A549 (cell line): Measurements from ENCODE around the gene DELE1. TPM values are rescaled to one million over a fixed set of nuclear protein-coding genes. Genes with fewer than 3 reads are reported as not detected.

Source experiments
- ATAC-seq, 2 experiments: fragments of 200-7000 bp in 1 of 2; fragments of >200 bp in 1 of 2; cut with Nextera tagmentation in 1 of 2; cut with Tn5 transposase in 1 of 2; 3 replicates each; pipeline versions ENCODE4 v1.8.0 to v1.9.1; 2018 to 2020; ENCODE audit warnings: mild to moderate bottlenecking in 1 of 2, moderate library complexity in 1 of 2
- CTCF ChIA-PET: fragments of 300-600 bp; sonication (Branson Sonifier 250); formaldehyde crosslinking; extraction: SDS; loops from one replicate; lab custom pipeline; 2021; ENCODE audit warnings: antibody characterized with exemption, inconsistent platforms; lab: Yijun Ruan, JAX
- POLR2A ChIA-PET: fragments of 350-600 bp; formaldehyde crosslinking; extraction: SDS; loops from one replicate; lab custom pipeline; 2021; ENCODE audit warnings: antibody characterized with exemption, inconsistent platforms; lab: Yijun Ruan, JAX
- DNase-seq, 2 experiments: peaks; one replicate each; pipeline versions ENCODE4 v3.0.0 to v3.0.0-alpha.2; 2011 to 2016; ENCODE audit warnings: low read depth in 1 of 2, low spot score in 1 of 2
- FAIRE-seq: peaks from 2 replicates; lab custom pipeline; 2011; peaks lifted over from hg19 to GRCh38; lab: Jason Lieb, UNC
- H3K27ac ChIP-seq, 2 experiments: fragments of >200 bp; sonication (Bioruptor Twin); formaldehyde crosslinking; 3 replicates each; pipeline ENCODE4 v1.5.1; 2016 to 2017
- H3K4me1 ChIP-seq: fragments of >200 bp; sonication (Bioruptor Twin); formaldehyde crosslinking; 3 replicates; pipeline ENCODE4 v1.6.1; 2016
- H3K4me2 ChIP-seq: fragments of >200 bp; sonication (Bioruptor Twin); formaldehyde crosslinking; 3 replicates; pipeline ENCODE4 v1.6.1; 2016
- H3K4me3 ChIP-seq: fragments of >200 bp; sonication (Bioruptor Twin); formaldehyde crosslinking; 3 replicates; pipeline ENCODE4 v1.5.1; 2016
- H3K9me3 ChIP-seq: fragments of >200 bp; sonication (Bioruptor Twin); formaldehyde crosslinking; 3 replicates; pipeline ENCODE4 v1.6.1; 2016
- ATOH8 ChIP-seq: fragments of 250-450 bp; sonication (Bioruptor Pico); IDR thresholded peaks from 2 replicates; pipeline ENCODE4 v1.5.0; 2020; ENCODE audit warnings: low read depth, mild to moderate bottlenecking, moderate library complexity
- BCL3 ChIP-seq: fragments of >200 bp; sonication (Bioruptor Twin); formaldehyde crosslinking; IDR thresholded peaks from 3 replicates; pipeline ENCODE4 v1.6.1; 2016
- BHLHE40 ChIP-seq: IDR thresholded peaks from 2 replicates; pipeline ENCODE4 v1.6.1; 2012; ENCODE audit warnings: low read depth, low read length, inconsistent platforms
- CBX2 ChIP-seq: fragments of 200-600 bp; sonication (generic); IDR thresholded peaks from 2 replicates; pipeline ENCODE4 v1.6.1; 2016; ENCODE audit warnings: low read depth, mild to moderate bottlenecking, borderline replicate concordance
- CEBPB ChIP-seq, 2 experiments: fragments of >200 bp in 1 of 2; sonication (Bioruptor Twin) in 1 of 2; formaldehyde crosslinking in 1 of 2; IDR thresholded peaks; 2 replicates each; pipeline ENCODE4 v1.6.1; 2012 to 2016
- CHD2 ChIP-seq: fragments of 150-350 bp; IDR thresholded peaks from 2 replicates; pipeline ENCODE4 v1.6.1; 2014; ENCODE audit warnings: low read length; ENCODE audit not compliant: partially characterized antibody
- CTCF ChIP-seq: fragments of >200 bp; sonication (Bioruptor Twin); formaldehyde crosslinking; IDR thresholded peaks from 3 replicates; pipeline ENCODE4 v1.5.1; 2016
- E2F6 ChIP-seq: IDR thresholded peaks from 2 replicates; pipeline ENCODE4 v1.6.1; 2012; ENCODE audit warnings: low read depth, borderline replicate concordance
- EP300 ChIP-seq, 2 experiments: fragments of >200 bp; sonication (Bioruptor Twin); formaldehyde crosslinking; IDR thresholded peaks; 2 replicates in 1 of 2; 3 replicates in 1 of 2; pipeline ENCODE4 v1.6.1; 2016 to 2017
- ESRRA ChIP-seq: fragments of 150-350 bp; IDR thresholded peaks from 2 replicates; pipeline ENCODE4 v1.6.1; 2014; ENCODE audit warnings: mild to moderate bottlenecking, low read length, borderline replicate concordance
- FOSB ChIP-seq: fragments of 250-450 bp; sonication (Bioruptor Pico); IDR thresholded peaks from 2 replicates; pipeline ENCODE4 v1.5.0; 2020; ENCODE audit warnings: mild to moderate bottlenecking, moderate library complexity
- FOXS1 ChIP-seq: fragments of 250-450 bp; sonication (Bioruptor Pico); IDR thresholded peaks from 2 replicates; pipeline ENCODE4 v1.5.0; 2020; ENCODE audit warnings: mild to moderate bottlenecking, moderate library complexity
- HEYL ChIP-seq: fragments of 250-450 bp; sonication (Bioruptor Pico); IDR thresholded peaks from 2 replicates; pipeline ENCODE4 v1.8.0; 2021; ENCODE audit warnings: mild to moderate bottlenecking, moderate library complexity
- JUN ChIP-seq, 2 experiments: fragments of >200 bp; sonication (Bioruptor Twin); formaldehyde crosslinking; IDR thresholded peaks; 2 replicates in 1 of 2; 3 replicates in 1 of 2; pipeline ENCODE4 v1.6.1; 2016 to 2017
- KDM5A ChIP-seq: fragments of 200-600 bp; sonication (generic); IDR thresholded peaks from 2 replicates; pipeline ENCODE4 v1.6.1; 2016; ENCODE audit warnings: antibody characterized with exemption, mild to moderate bottlenecking
- MYC ChIP-seq: IDR thresholded peaks from 2 replicates; pipeline ENCODE4 v1.6.1; 2012; ENCODE audit warnings: mild to moderate bottlenecking, inconsistent platforms, low read length, improper control_type of control experiment, borderline replicate concordance
- NPAS2 ChIP-seq: fragments of 250-450 bp; sonication (Bioruptor Pico); IDR thresholded peaks from 2 replicates; pipeline ENCODE4 v1.8.0; 2022; ENCODE audit warnings: mild to moderate bottlenecking, moderate library complexity, borderline replicate concordance
- SMC3 ChIP-seq: fragments of >200 bp; sonication (Bioruptor Twin); formaldehyde crosslinking; IDR thresholded peaks from 3 replicates; pipeline ENCODE4 v1.6.1; 2018; ENCODE audit warnings: inconsistent platforms
- SREBF2 ChIP-seq: fragments of 450-650 bp; IDR thresholded peaks from 2 replicates; pipeline ENCODE4 v1.6.1; 2014; ENCODE audit warnings: mild to moderate bottlenecking, moderate library complexity
- TFCP2L1 ChIP-seq: fragments of 250-450 bp; sonication (Bioruptor Pico); IDR thresholded peaks from 2 replicates; pipeline ENCODE4 v1.5.0; 2021; ENCODE audit warnings: mild to moderate bottlenecking
- USF2 ChIP-seq: fragments of 450-650 bp; IDR thresholded peaks from 2 replicates; pipeline ENCODE4 v1.6.1; 2014; ENCODE audit warnings: antibody characterized with exemption
- ZC3H11A ChIP-seq: fragments of 450-650 bp; IDR thresholded peaks from 2 replicates; pipeline ENCODE4 v1.6.1; 2014; ENCODE audit warnings: antibody characterized with exemption, mild to moderate bottlenecking
- WGBS: methylation state at CpG from one replicate; pipeline ENCODE4 v1.1.6; 2017; ENCODE audit errors: missing lambda C conversion rate; 5-methylcytosine and 5-hydroxymethylcytosine counted together
- polyA plus RNA-seq, 4 experiments: library from polyadenylated mRNA; depleted of rRNA in 3 of 4; stranded (reverse); fragments of >200 nt; fragmentation: RNase III in 1 of 4; extraction: RNeasy Plus Mini Kit Qiagen cat#74134 plus additional on column Dnase treatment in 1 of 4; gene quantifications; 2 replicates in 3 of 4; 3 replicates in 1 of 4; pipeline ENCODE4 v1.2.3, GENCODE V29; 2011 to 2017

DELE1 gene
- polyA plus RNA-seq, 2 of the 4 experiments (the other 2 are of a cell fraction), result 41.2 to 60.1 TPM

- WGBS, result 88% methylated on average over 2 of the region's 2 CpGs
- CTCF ChIA-PET, result interaction anchor here (1.1 to 1.9 kb wide), 8 partner anchors 10 to 262 kb away, joined by 3 to 7 read pairs (median 5); partner anchors contain the start of gene RNF14
- Histone ChIP-seq H3K9me3 (no peaks in the 10 kb centered on the region), H3K4me3 (no peak overlapping the region), H3K27ac (no peak overlapping the region), H3K4me2 (no peak overlapping the region)
- POLR2A ChIA-PET, result interaction anchor here (1.0 kb wide), 1 partner anchor 30 kb away, joined by 3 read pairs; no protein-coding TSS in a partner anchor
- TF ChIP-seq CBX2, result no peak
- no peak for TF ChIP-seq SMC3
- TF ChIP-seq EP300 (IDR thresholded peaks at IDR 0.05), result no peak
- no peak for TF ChIP-seq ESRRA
- TF ChIP-seq CHD2, result no peak
- no peak for TF ChIP-seq TFCP2L1 (CRISPR knock-in tag)
- no peak for TF ChIP-seq CTCF
- no peak for TF ChIP-seq BCL3
- no peak for TF ChIP-seq E2F6
- no peak for TF ChIP-seq ZC3H11A
- TF ChIP-seq SREBF2, result no peak
- TF ChIP-seq KDM5A, result no peak
- TF ChIP-seq JUN (IDR thresholded peaks at IDR 0.05), result no peak
- TF ChIP-seq FOSB (CRISPR knock-in tag), result no peak
- no peak for TF ChIP-seq USF2
- TF ChIP-seq MYC, result no peak
- TF ChIP-seq FOXS1 (CRISPR knock-in tag), result no peak
- TF ChIP-seq BHLHE40, result no peak
- TF ChIP-seq HEYL (CRISPR knock-in tag), result no peak
- TF ChIP-seq, all 56 proteins: peak for 0
- FAIRE-seq (no peak), ATAC-seq (no peak), DNase-seq (no peak)
- no peaks in the 10 kb centered on the region for H3K4me1 ChIP-seq
Observed at GRCh38 chr5:141954194-141954593, 30.5 kb downstream of the DELE1 start.

- ChIA-PET CTCF (interaction anchor here (1.0 to 17.2 kb wide), 9 partner anchors 11 to 292 kb away, joined by 3 to 325 read pairs (median 52); partner anchors contain the start of genes PCDH1 and RNF14), POLR2A (interaction anchor here (1.1 kb wide), 1 partner anchor 34 kb away, joined by 3 read pairs; the partner anchor contains the start of gene DELE1)
- Histone ChIP-seq H3K9me3 (no peaks in the 10 kb centered on the region), H3K4me1 (0 out of 3 replicates have a peak, but pooled peaks cover 4% of the 10 kb centered on the region), H3K4me2 (no peak overlapping the region), H3K4me3 (no peak overlapping the region), H3K27ac (no peak overlapping the region)
- no peak for DNase-seq
- TF ChIP-seq CEBPB (IDR thresholded peaks at IDR 0.05) (no peak), FOXS1 (CRISPR knock-in tag) (no peak), ATOH8 (no peak), NPAS2 (CRISPR knock-in tag) (no peak), BHLHE40 (no peak)
- no peak for FAIRE-seq
- WGBS, result 81% methylated on average over 13 of the region's 16 CpGs
- no peak for ATAC-seq
Observed at GRCh38 chr5:141957367-141957996, 33.8 kb downstream of the DELE1 start.
